NOMO-1 treated with dmso at 0.1 percent for 144 hours (cell line): Measurements from ENCODE around the gene SPON1.

Experiments used
- DNase-seq: peaks from one replicate; lab custom pipeline; 2025; ENCODE audit not compliant: unreplicated experiment; lab: John Stamatoyannopoulos, UW

The SPON1 gene

DNA sequence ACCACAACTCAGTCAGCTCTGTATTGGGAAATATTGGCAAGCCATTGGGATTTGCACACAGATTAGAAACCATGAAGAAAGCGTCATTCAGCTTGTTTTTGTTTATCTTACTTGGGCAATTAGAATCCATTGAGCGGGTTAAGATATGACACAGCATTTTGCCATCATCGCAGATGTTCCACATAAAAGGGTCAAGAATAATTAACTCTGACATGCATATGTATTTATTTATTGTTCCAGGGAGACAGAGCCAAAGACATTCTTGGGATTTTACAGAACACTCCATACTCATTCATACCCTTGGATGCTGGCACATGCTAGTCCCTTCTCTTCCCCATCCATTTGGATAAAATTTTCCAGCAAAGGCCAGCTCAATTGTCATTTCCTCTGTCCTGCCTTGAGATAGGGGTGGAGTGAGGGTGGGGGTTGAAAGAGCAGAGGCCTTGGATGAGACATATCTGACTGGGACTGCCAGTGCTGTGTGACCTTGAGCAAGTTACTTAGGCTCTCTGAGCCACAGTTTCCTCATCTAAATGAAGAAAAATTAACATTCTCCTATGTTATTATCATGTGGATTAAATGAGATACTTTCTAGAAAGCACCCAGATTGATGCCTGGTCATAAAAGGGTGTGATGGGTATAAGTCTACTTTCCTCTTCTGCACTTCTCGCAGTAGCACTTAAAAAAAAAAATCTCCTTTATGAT lies 216.7 kb downstream of the SPON1 start:
- no peak for DNase-seq

GRCh38 chr11:14181121-14181520 lies 218.6 kb downstream of the SPON1 start:
- no peak for DNase-seq

DNA sequence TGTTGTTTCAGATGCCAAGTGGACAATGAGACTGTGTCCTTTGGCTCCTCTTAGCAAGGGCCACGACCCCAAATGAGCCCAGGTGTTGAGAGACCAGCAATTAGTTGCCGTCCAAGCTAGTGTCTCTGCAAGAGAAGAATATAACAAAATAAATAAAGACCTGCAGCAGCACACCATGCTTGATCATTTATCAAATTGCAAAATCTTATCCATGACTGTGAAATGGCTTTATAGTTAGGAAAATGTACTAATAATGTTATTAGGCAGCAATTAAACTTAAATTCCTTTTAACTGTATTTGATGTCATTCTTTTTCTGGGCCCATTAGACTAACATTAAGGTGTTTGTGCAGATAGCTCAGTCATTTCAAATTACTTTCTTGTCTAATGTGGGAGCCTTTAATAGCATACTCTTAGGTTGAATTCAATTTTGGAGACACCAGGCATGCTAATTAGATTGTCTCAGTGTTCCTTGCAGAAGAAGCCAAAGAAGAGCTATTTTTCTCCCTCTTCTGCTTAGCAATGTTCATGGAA lies 220.4 kb downstream of the SPON1 start:
- no peak for DNase-seq

DNA sequence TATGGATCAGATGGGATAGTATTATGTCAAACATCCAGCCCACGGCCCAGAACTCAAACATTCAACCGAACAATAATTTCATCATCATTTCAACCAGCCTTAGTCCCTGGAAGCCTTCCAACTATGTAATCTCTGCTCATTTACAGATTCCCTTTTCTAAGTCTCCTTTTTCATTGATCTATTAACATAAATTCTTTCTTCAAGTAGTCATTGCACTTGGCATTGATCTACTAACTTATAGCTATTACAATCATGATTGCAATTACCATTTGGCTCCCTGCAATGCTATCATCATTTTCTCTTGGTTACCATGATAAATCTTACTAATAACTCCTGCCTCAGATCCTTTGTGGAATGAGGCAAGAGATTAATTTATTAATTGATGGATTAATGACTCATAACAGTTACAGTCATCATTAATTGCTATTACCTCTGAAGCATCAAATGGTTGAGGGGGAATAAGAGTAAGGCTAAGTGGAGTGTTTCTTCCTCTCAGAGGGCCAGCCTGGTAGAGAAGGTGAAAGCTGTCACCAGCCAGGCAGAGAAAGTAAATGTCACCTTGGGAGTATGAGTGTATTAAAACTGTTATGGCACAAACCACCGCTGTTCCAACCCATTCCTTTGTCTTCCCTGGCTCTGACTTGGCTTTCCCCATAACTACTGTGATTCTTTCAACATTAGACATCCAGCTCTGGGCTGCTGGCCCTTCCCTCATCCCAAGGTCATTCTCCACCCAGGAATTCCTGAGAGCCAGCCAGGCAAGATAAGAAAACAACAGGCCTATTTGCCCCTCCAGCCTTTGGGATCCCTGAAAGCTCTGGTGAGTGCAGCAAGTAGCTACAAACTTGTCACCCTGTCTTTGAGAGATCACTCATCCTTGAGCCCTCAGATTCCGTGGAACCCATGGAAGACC lies 221.8 kb downstream of the SPON1 start:
- no peak for DNase-seq

DNA sequence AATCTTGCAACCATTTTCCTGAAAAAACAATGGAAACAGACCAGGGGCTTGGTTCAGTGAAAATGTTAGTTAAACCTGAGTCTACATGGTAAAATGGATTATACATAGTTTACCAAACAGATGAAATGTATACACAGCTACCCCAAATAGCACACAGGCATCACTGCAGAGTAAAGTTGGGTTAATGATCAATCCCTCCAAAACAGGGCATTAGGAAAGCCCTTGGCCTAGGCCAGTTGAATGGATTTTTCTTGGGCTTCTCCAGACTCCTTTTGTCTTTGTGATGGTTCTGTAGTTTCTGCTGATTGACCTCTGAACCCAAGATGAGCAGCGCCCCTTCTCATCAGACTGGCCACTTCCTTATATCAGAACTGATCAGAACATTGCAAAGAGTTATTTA lies 222.9 kb downstream of the SPON1 start:
- DNase-seq: no peak

- no peak for DNase-seq
Observed at GRCh38 chr11:14186046-14186775, 223.7 kb downstream of the SPON1 start.

- peak; percentile 87 for DNase-seq
Observed at GRCh38 chr11:14189874-14190273, 227.4 kb downstream of the SPON1 start.

DNA sequence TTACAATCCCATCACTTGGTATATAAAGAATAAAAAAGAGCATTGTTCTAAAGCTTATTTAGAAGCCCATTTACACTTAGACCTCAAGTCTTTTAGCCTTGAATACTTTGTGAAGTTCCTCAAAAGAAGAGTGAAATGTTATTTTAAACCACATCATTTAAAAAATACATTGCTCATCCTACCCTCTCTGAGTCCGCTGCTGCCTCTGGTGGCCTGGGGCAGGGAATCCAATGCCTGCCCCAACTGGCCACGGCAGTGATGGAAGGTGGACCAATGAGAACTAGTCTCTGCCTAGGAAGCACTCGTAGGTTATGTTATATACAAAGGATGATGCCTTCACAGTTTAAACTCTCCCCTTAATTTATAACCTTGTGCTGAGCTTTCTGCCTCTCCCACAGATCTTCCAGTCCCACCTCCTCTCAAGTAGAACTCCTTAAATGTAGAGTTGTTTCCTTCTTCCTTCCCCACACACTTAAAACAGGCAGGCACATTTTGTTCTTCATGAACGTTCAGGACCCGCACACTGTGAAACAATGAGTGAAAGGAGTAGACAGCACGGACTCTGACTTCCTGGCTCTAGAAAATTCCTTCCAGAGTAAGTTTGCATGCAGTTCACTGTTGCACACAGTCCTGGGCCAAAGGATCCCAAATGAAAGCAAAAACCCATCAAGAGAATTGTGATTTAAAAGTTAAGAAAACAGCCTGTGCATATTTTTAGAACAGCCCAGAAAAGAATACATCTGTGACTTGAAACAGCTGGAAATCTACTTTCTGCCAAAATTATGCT lies 228.7 kb downstream of the SPON1 start:
- DNase-seq: no peak

DNA sequence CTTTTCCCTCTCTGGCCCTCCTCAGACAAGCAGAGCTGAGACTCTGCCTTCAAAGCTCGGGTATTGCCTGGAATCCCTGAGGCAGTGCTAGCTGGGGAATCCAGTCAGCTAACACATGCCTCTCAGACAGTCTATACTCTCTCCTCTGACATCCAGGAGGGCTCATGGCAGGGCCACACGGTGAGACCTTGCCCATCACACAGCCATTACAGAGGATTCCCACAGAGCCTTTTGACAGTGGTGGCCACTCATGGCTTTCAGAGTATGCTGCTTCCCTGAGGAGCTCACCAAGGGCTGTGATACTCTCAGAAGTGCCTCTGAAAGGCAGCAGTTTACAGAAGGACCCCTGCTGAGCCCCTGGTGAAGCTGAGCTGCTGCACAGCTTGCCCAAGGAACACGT lies 231.1 kb downstream of the SPON1 start:
- no peak for DNase-seq

DNA sequence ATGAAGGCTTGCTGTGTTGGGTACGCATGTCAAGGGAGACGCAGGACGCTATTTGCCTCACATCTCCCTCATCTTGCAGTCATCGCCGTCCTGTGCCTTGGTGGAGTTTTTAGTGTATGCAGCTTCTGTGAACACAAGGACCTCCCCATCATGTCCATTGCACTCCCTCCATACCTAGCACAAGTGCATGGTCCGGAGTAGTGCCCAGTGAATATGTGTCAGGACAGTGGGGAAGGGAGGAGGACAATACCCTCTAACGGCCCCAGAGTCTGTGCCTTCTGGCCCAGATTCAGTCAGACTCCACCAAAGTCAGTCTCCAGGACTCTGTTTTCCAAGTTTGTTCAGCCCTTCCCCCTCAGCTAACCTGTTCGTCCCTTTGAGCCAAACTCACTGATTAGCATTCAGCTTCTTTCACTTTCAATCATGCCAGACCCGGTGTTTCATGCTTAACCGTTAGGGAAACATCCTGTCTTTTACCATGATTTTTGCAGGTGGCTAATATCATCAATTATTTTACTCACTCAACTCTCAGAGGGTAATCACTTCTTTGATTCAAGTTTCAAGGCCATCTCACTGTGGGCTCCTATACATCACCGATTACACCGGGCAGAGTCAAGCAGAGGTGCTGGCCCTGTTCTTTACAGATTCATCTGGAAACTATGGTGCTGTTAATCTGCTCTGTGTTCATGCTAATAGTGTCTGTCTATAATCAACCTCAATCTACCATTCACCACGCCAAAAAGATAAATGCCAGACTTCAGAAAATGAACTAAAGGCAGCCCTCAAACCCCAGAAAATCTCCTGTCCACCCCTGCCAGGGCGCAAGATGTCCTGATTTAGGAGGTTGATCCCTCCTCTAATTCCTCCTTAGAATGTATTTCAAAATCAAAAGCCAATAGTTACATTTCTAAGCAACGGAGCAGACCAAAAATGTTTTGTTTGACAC lies 240.0 kb downstream of the SPON1 start:
- DNase-seq: no peak

DNA sequence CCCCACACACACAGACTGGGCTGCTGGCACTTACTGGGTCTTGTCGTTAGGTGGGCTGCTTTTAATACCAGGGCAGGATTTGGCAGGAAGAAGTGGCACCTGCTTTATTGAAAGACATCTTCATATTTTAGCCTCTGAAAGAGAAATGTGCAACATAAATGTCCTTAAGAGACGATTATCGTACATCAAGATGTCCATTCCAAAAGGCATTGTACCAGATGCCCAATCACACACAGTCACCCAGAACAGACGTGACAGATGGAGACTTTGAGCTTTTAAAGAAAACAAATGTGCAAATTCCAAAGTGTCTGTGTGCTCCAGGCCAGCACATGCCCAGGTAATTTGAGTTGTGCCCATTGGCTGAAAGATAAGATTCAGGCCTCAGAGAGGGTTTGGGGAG lies 240.8 kb downstream of the SPON1 start:
- DNase-seq: no peak

DNA sequence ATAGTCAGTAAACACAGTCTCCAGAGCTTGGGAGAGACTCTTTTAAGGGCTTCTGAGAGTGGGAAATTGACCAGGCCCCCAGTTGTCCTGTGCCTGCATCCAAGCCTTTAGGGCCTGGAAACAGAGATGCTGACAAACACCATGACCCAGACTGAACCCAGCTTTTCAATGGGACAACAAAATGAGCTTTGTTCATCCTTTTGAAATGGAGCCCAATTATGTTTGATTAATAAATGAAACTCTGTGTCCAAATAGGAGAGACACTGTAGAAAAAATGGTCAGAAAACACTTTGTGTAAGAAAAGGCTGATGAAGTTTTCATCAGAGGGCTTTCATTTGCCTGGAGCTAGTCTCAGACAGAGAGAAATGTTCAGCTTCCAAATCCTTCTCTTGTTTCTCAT lies 250.5 kb downstream of the SPON1 start:
- no peak for DNase-seq

DNA sequence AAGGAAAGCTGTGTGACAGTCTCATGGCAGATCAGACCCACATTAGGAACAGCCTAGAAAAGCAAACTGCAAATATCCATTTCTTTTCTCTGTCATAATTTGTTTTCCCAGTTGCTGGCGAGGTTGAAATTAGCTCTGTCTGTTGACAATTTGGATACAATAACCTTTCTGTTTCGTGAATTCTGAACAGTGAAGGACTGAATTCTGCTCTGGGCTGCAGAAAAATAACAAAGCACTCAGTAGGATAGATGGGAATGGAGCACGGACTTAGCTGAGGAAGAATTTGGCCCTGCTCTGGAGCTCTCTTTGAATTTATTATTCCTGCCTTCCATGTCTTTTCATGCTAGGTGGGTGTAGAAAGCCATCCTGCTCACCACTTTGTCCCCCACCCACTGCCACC lies 256.2 kb downstream of the SPON1 start:
- no peak for DNase-seq

DNA sequence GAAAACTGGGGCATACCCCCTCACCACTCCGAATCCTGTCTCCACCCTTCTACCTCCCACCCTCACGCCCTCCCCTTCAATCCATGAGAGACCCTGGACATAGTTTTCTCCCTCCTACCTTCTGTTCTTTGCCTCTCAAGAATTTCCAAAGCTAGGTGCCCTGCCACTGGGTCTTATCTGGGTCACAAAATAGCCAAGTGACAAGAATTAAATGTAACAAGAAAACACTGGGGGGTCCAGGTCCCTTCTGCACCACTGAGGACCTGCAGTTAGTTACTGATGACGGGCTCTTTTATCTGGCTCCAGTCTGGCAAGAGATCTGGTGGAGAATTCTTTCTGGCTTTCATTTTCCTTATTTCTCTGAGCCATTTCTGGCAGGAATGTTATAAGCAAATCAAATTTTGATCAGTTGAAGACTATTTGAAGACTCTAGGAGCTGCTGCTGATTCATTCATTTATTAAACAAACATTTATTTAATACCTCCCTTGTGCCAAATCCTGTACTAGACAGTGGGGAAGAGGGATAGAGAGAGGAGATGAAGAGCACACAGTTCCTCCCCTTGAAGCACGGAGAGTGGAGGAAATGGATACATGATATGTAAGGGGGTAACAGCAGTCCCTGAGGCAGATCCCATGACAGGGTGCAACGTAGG lies 261.2 kb downstream of the SPON1 start:
- DNase-seq: no peak

- no peak for DNase-seq
Observed at GRCh38 chr11:14224395-14224794, 261.9 kb downstream of the SPON1 start.

GRCh38 chr11:14225666-14226065 lies 263.1 kb downstream of the SPON1 start:
- DNase-seq: no peak

GRCh38 chr11:14228356-14228755 lies 265.8 kb downstream of the SPON1 start:
- no peak for DNase-seq

DNA sequence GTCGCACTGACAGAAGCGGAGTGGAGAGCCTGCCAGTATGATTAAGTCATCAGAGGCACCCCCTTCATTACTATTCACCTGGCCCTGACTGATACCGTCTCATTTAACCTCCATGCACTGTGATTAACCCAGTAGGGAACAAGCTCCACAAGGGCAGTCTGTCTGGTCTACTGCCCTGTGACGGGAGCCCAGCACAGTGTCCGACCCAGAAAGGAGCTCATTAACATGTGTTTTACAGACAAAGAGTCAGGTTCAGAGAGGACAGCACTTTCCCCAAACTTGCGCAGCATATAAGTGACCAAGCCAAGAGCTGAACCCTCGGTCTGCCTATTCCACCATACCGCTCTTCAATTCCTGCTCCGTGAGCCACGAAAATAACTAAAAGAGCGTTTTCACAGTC lies 266.9 kb downstream of the SPON1 start:
- no peak for DNase-seq

DNA sequence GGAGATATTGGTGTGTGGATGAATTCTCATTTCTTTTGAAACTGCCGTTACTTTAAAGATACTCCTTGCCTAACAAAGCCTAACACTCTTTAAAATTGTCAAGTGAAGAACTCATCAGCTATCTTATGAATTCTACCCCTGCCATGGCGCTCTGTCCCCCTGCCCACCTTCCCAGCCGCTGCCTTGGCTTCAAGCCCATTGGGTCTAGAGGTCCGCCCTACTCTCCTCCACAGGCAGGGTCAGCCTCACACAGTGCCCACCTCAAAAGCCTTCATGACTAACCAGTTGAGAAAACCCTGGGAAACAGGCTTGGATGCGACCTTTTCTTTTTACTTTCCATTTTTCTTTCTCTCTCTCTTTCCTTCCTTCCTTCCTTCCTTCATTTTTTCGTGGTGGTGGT lies 267.9 kb downstream of the SPON1 start:
- no peak for DNase-seq
